Breast epithelium (tissue), 4 donors: Measurements from ENCODE around the gene CELF1. TPM values are rescaled to one million over a fixed set of nuclear protein-coding genes. Genes with fewer than 3 reads are reported as not detected.

ENCODE experiments used
- DNase-seq, 2 donors: peaks; one replicate each; pipeline ENCODE4 v3.0.0-alpha.2; 2019; ENCODE audit warnings: low spot score in 2 of 2
- H3K27ac ChIP-seq, 2 donors: fragments of 200-600 bp; sonication (generic) in 1 of 2; one replicate each; pipeline ENCODE4 v1.5.1; 2016 to 2019; ENCODE audit warnings: mild to moderate bottlenecking in 1 of 2
- H3K27me3 ChIP-seq, 2 donors: fragments of 200-600 bp; sonication (generic) in 1 of 2; one replicate each; pipeline versions ENCODE4 v1.5.1 to v1.6.0; 2017 to 2019; ENCODE audit warnings: control low read depth in 1 of 2, mild to moderate bottlenecking in 1 of 2
- H3K36me3 ChIP-seq: fragments of 200-600 bp; one replicate; pipeline ENCODE4 v1.5.1; 2019
- H3K4me1 ChIP-seq, 2 donors: fragments of 200-600 bp; sonication (generic); one replicate each; pipeline ENCODE4 v1.5.1; 2016 to 2019; ENCODE audit warnings: control low read depth in 1 of 2
- H3K4me3 ChIP-seq, 3 donors: fragments of 200-600 bp; sonication (generic); 1 replicate in 2 of 3; 2 replicates in 1 of 3; pipeline ENCODE4 v1.5.1; 2016 to 2019; ENCODE audit warnings: mild to moderate bottlenecking in 3 of 3, moderate library complexity in 2 of 3
- H3K9me3 ChIP-seq, 2 donors: fragments of 200-600 bp; sonication (generic) in 1 of 2; one replicate each; pipeline ENCODE4 v1.5.1; 2016 to 2019; ENCODE audit warnings: control low read depth in 1 of 2
- CTCF ChIP-seq, 3 donors: fragments of 450-650 bp; IDR thresholded peaks; one replicate each; pipeline ENCODE4 v1.5.1; 2016 to 2017; ENCODE audit warnings: antibody characterized with exemption in 3 of 3, mild to moderate bottlenecking in 3 of 3, moderate library complexity in 3 of 3
- POLR2A ChIP-seq: fragments of 450-650 bp; IDR thresholded peaks from one replicate; pipeline ENCODE4 v1.6.1; 2016; ENCODE audit warnings: antibody characterized with exemption, mild to moderate bottlenecking, moderate library complexity
- POLR2AphosphoS5 ChIP-seq, 3 donors: sonication (generic); formaldehyde crosslinking; IDR thresholded peaks; one replicate each; pipeline ENCODE4 v1.6.1; 2017; ENCODE audit warnings: antibody characterized with exemption in 3 of 3
- intact Hi-C: fragments of 100-400 bp; cut with DNase I; formaldehyde crosslinking; loops from one replicate; pipeline ENCODE4 v1.15.1; 2023; ENCODE audit warnings: low total_unique reads
- total RNA-seq, 3 donors: library from RNA; depleted of rRNA; stranded (reverse); fragments of >200 nt; gene quantifications; one replicate each; pipeline ENCODE4 v1.1.0, GENCODE V29; 2016

Gene CELF1
- total RNA-seq, 3 donors from 2014 or later: 94.1 to 117 (median 114) TPM

GRCh38 chr11:47506795-47507562, 46.0 kb downstream of the CELF1 start:
- H3K9me3 ChIP-seq: no peaks in the 10 kb centered on the region
- no peaks in the 10 kb centered on the region for H3K27me3 ChIP-seq
- H3K36me3 ChIP-seq: no peaks in the 10 kb centered on the region
- H3K27ac ChIP-seq: peak overlapping the region in 1 of 2 donors; percentile 48
- H3K4me1 ChIP-seq: peaks cover 0 to 10% of the 10 kb centered on the region in 2 donors
- no peak for DNase-seq
- TF ChIP-seq POLR2A (no peak), CTCF (IDR thresholded peaks at IDR 0.05) (no peak)
- intact Hi-C loops: no loop called here
- H3K4me3 ChIP-seq: no peak overlapping the region

DNA sequence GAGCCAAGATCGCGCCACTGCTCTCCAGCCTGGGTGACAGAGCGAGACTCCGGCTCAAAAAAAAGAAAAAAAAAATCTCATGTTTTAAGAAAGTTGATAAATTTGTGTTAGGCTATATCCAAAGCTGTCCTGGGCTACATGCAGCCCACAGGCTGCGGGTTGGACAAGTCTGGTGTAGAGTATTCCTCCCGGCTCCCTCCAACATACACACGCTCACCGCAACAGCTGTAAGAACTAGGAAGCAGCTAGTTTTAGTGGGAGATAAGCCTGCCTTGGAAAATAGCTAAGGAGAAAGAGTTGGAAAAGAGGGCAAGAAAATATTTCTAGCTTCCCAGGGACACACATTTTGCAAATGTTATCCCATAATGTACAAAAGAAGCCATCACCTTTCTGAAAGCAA, 46.6 kb downstream of the CELF1 start:
- intact Hi-C loops: no loop called here
- Histone ChIP-seq H3K27ac (peak overlapping the region in 1 of 2 donors; percentile 48), H3K36me3 (no peaks in the 10 kb centered on the region), H3K4me3 (no peak overlapping the region), H3K9me3 (no peaks in the 10 kb centered on the region), H3K4me1 (peaks cover 0 to 10% of the 10 kb centered on the region in 2 donors), H3K27me3 (no peaks in the 10 kb centered on the region)
- DNase-seq: no peak
- no peak for TF ChIP-seq POLR2A
- no peak for TF ChIP-seq CTCF (IDR thresholded peaks at IDR 0.05)
- no peak for TF ChIP-seq POLR2AphosphoS5 (IDR thresholded peaks at IDR 0.05)

- DNase-seq: no peak
- TF ChIP-seq POLR2AphosphoS5 (IDR thresholded peaks at IDR 0.05): no peak
- no peak for TF ChIP-seq POLR2A
- no peak for TF ChIP-seq CTCF (IDR thresholded peaks at IDR 0.05)
- peaks cover 0 to 10% of the 10 kb centered on the region in 2 donors for H3K4me1 ChIP-seq
- no peak overlapping the region for H3K4me3 ChIP-seq
- intact Hi-C loops: no loop called here
- H3K27me3 ChIP-seq: no peaks in the 10 kb centered on the region
- H3K27ac ChIP-seq: no peak overlapping the region
- H3K9me3 ChIP-seq: no peaks in the 10 kb centered on the region
- no peaks in the 10 kb centered on the region for H3K36me3 ChIP-seq
Measured at GRCh38 chr11:47504910-47505309, 48.0 kb downstream of the CELF1 start.

DNA sequence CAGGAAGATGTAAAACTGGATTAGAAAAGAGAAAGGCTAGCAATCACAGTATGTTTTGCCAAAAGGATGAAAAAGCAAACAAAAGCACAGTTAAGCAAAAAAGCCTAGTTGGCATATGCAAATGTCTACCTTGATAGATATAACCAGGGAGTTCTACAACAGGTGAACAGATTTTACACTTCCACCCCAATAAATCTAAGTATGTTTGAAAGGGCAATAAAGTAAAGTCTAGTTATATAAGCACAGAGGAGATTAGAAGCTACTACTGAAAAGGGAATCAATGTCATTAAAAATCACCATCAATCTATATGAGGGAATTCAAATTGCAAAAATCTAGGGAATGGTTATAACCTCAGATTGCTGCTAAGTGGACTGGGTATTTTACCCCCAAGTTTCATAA, 49.7 kb downstream of the CELF1 start:
- intact Hi-C loops: no loop called here
- Histone ChIP-seq H3K27ac (no peak overlapping the region), H3K9me3 (no peaks in the 10 kb centered on the region), H3K4me3 (no peak overlapping the region), H3K27me3 (no peaks in the 10 kb centered on the region), H3K36me3 (no peaks in the 10 kb centered on the region), H3K4me1 (peaks cover 0 to 18% of the 10 kb centered on the region in 2 donors)
- TF ChIP-seq CTCF (IDR thresholded peaks at IDR 0.05) (no peak), POLR2AphosphoS5 (IDR thresholded peaks at IDR 0.05) (no peak), POLR2A (no peak)
- DNase-seq: no peak

- DNase-seq: no peak
- Histone ChIP-seq H3K27ac (no peak overlapping the region), H3K4me3 (no peak overlapping the region), H3K36me3 (no peaks in the 10 kb centered on the region), H3K27me3 (no peaks in the 10 kb centered on the region), H3K4me1 (peaks cover 0 to 18% of the 10 kb centered on the region in 2 donors), H3K9me3 (no peaks in the 10 kb centered on the region)
- intact Hi-C loops: no loop called here
- TF ChIP-seq POLR2AphosphoS5 (IDR thresholded peaks at IDR 0.05) (no peak), CTCF (IDR thresholded peaks at IDR 0.05) (no peak), POLR2A (no peak)
Measured at GRCh38 chr11:47502767-47503166, 50.2 kb downstream of the CELF1 start.
